Fibroblast of lung (primary cell): ENCODE measurements around the gene ENO3. TPM values are rescaled to one million over a fixed set of nuclear protein-coding genes. Genes with fewer than 3 reads are reported as not detected.
A peak's percentile ranks its signal among the peaks of the same experiment; 100 is the strongest.

Experiments
- DNase-seq, 2 donors: peaks; one replicate each; pipeline versions ENCODE4 v3.0.0 to v3.0.0-alpha.2; 2010; ENCODE audit warnings: low read depth in 2 of 2
- H2AFZ ChIP-seq: 2 replicates; pipeline ENCODE4 v1.5.1; 2012; ENCODE audit warnings: low read length, control low read depth, inconsistent platforms
- H3K27ac ChIP-seq: 2 replicates; pipeline ENCODE4 v1.5.1; 2011; ENCODE audit warnings: low read length, control low read depth; ENCODE audit not compliant: insufficient read depth
- H3K27me3 ChIP-seq: 2 replicates; pipeline ENCODE4 v1.5.1; 2011; ENCODE audit warnings: mild to moderate bottlenecking, low read length; ENCODE audit not compliant: control insufficient read depth, insufficient read depth
- H3K36me3 ChIP-seq: 2 replicates; pipeline ENCODE4 v1.5.1; 2011; ENCODE audit warnings: low read length; ENCODE audit not compliant: control insufficient read depth, insufficient read depth
- H3K4me1 ChIP-seq: 2 replicates; pipeline ENCODE4 v1.5.1; 2011; ENCODE audit warnings: low read length; ENCODE audit not compliant: control insufficient read depth, insufficient read depth; ENCODE audit errors: extremely low read depth
- H3K4me2 ChIP-seq: 2 replicates; pipeline ENCODE4 v1.5.1; 2011; ENCODE audit warnings: low read length, control low read depth; ENCODE audit not compliant: insufficient read depth; ENCODE audit errors: extremely low read depth
- H3K4me3 ChIP-seq, 4 experiments: fragments of 200-600 bp in 1 of 4; sonication (generic) in 1 of 4; replicated peaks in 1 of 4; 2 replicates each; pipeline ENCODE4 v1.5.1; 2011 to 2016; ENCODE audit warnings: low read length in 4 of 4, low read depth in 3 of 4, mild to moderate bottlenecking in 3 of 4, control low read depth in 2 of 4, inconsistent platforms in 1 of 4, mixed read lengths in 1 of 4; ENCODE audit not compliant: insufficient read depth in 1 of 4; ENCODE audit errors: control extremely low read depth in 1 of 4
- H3K79me2 ChIP-seq: 2 replicates; pipeline ENCODE4 v1.5.1; 2012; ENCODE audit warnings: mild to moderate bottlenecking, low read length, inconsistent platforms; ENCODE audit not compliant: control insufficient read depth, insufficient read depth
- H3K9ac ChIP-seq: 2 replicates; pipeline ENCODE4 v1.5.1; 2011; ENCODE audit warnings: mild to moderate bottlenecking, low read length, control low read depth; ENCODE audit not compliant: insufficient read depth
- H3K9me3 ChIP-seq: 2 replicates; pipeline ENCODE4 v1.5.1; 2012; ENCODE audit warnings: low read depth, low read length; ENCODE audit not compliant: control insufficient read depth, insufficient read depth
- H4K20me1 ChIP-seq: 2 replicates; pipeline ENCODE4 v1.5.1; 2011; ENCODE audit warnings: low read length; ENCODE audit not compliant: control insufficient read depth, insufficient read depth; ENCODE audit errors: extremely low read depth
- EZH2 ChIP-seq: IDR thresholded peaks from 2 replicates; pipeline ENCODE4 v1.5.1; 2012; ENCODE audit warnings: low read length, control low read depth, mild to moderate bottlenecking; ENCODE audit errors: missing control alignments
- polyA minus RNA-seq: library from RNA; depleted of rRNA, polyadenylated mRNA; stranded (reverse); fragments of >200 nt; gene quantifications from 2 replicates; pipeline ENCODE4 v1.2.3, GENCODE V29; 2011; ENCODE audit warnings: low replicate concordance
- polyA plus RNA-seq, 2 donors: library from polyadenylated mRNA; depleted of rRNA in 1 of 2; stranded (reverse) in 1 of 2; unstranded in 1 of 2; fragments of >200 nt; gene quantifications; 2 replicates each; pipeline ENCODE4 v1.2.1, GENCODE V29; 2011 to 2012; ENCODE audit warnings: missing spikeins in 1 of 2
- total RNA-seq: library from RNA; depleted of rRNA; stranded (reverse); fragments of >200 nt; gene quantifications from 2 replicates; pipeline ENCODE4 v1.2.1, GENCODE V29; 2014
- TF ChIP-seq, protein P1 (sequence below), 2 donors: IDR thresholded peaks in 1 of 2; conservative IDR thresholded peaks in 1 of 2; 1 replicate in 1 of 2; 2 replicates in 1 of 2; pipeline ENCODE4 v1.5.1; 2011 to 2012; ENCODE audit warnings: low read length in 2 of 2, control low read depth in 1 of 2, inconsistent platforms in 1 of 2, low read depth in 1 of 2, mild to moderate bottlenecking in 1 of 2

ENO3 gene
- total RNA-seq (1.8 and 4.3 TPM in 2 replicates), polyA plus RNA-seq (2.0 and 2.3 TPM in 2 replicates), polyA minus RNA-seq (2.3 TPM in 1 of 2 replicates, not detected in the other)
- 3.4 and 3.8 TPM in 2 replicates for polyA plus RNA-seq (2012)

DNA sequence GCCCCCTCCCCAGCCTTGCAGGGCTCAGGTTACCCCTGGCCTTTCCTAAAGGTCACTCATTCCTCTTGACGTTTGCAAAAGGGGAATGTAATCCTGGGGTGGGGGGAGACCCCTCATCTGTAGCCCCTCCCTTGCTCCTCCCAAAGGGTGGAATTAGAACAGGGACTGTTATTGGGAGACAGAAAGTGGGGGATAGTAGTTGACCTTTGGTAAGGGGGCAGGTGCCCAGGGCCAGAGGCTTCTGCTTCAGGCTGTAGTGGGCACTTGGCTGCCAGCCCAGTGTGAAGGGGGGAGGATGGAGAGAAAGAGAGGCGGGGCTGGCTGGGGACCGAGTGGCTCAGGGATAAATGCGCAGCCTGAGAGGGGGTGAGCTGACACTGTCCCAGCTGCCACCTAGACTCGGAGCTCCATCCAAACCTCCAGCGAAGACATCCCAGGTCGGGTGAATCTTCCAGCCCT lies at the start of gene ENO3:
Gene ENO3, plus strand, starts transcription at position 374 of the 459 bp plus-strand sequence. CDS start 711 bp downstream, outside the sequence.
- TF ChIP-seq EZH2 = no peak
- TF ChIP-seq, protein P1, sequence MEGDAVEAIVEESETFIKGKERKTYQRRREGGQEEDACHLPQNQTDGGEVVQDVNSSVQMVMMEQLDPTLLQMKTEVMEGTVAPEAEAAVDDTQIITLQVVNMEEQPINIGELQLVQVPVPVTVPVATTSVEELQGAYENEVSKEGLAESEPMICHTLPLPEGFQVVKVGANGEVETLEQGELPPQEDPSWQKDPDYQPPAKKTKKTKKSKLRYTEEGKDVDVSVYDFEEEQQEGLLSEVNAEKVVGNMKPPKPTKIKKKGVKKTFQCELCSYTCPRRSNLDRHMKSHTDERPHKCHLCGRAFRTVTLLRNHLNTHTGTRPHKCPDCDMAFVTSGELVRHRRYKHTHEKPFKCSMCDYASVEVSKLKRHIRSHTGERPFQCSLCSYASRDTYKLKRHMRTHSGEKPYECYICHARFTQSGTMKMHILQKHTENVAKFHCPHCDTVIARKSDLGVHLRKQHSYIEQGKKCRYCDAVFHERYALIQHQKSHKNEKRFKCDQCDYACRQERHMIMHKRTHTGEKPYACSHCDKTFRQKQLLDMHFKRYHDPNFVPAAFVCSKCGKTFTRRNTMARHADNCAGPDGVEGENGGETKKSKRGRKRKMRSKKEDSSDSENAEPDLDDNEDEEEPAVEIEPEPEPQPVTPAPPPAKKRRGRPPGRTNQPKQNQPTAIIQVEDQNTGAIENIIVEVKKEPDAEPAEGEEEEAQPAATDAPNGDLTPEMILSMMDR (conservative IDR thresholded peaks at IDR 0.05 in 1 of 2, IDR thresholded peaks at IDR 0.05 in 1 of 2; ENCODE audit: low read depth in 1 of 2, low read length in 2 of 2) = no peak
- Histone ChIP-seq H4K20me1 (peaks cover 2% of the 10 kb centered on the region), H3K27me3 (no peaks in the 10 kb centered on the region), H3K4me2 (peak within 1 kb of the TSS; percentile 66), H3K9ac (peak within 1 kb of the TSS; percentile 58), H2AFZ (peak within 1 kb of the TSS; percentile 19), H3K9me3 (no peaks in the 10 kb centered on the region), H3K4me3 (peak within 1 kb of the TSS; percentile 9 to 52 (median 30)), H3K36me3 (peaks cover 6% of the 10 kb centered on the region), H3K4me1 (peaks cover 15% of the 10 kb centered on the region), H3K79me2 (peaks cover 25% of the 10 kb centered on the region), H3K27ac (peak within 1 kb of the TSS; percentile 80)
- DNase-seq = no peak

DNA sequence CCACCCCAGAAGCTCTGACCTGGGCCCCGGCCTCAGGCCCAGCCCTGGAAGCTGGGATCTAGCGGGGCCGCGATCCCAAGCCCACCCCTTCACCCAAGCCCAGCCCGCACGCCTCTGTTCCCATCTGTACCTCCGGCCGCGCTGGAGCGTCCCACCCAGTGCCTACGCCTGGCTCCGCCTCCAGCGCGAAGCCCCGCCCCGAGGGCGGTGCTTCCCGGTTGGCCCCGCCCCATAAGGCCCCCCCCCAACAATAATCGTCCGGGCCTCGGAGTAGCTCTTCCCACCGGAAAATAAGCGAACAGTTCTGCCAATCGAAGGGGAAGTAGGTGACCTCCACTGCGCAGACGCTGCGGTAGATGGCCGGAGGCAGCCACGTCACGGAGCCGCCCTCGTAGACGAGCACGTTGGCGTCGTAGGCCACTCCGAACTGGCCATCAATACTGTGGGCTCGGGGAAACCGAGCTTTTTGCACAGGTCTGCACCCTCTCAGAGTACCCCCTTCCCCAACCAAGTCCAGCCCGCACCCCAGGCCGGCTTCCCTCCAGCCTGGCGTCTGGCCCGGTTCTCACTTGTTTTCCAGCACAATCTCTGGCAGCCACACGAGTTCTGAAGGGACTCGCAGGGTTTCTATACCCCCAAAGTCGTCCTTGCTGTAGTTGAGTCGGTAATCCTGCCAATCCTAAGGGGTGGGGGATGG lies 49.1 kb upstream of the ENO3 start:
- Histone ChIP-seq H3K4me2 (no peak overlapping the region), H4K20me1 (no peaks in the 10 kb centered on the region), H3K27me3 (peaks cover 2% of the 10 kb centered on the region), H2AFZ (no peak overlapping the region), H3K9me3 (no peaks in the 10 kb centered on the region), H3K9ac (no peak overlapping the region), H3K4me1 (peaks cover 4% of the 10 kb centered on the region), H3K27ac (no peak overlapping the region), H3K36me3 (peaks cover 5% of the 10 kb centered on the region), H3K79me2 (no peaks in the 10 kb centered on the region), H3K4me3 (no peak overlapping the region)
- DNase-seq = peak in 1 of 2 donors; percentile 18
- TF ChIP-seq, protein P1 (conservative IDR thresholded peaks at IDR 0.05 in 1 of 2, IDR thresholded peaks at IDR 0.05 in 1 of 2; ENCODE audit: low read depth in 1 of 2, low read length in 2 of 2) = no peak
- TF ChIP-seq EZH2 = no peak

DNA sequence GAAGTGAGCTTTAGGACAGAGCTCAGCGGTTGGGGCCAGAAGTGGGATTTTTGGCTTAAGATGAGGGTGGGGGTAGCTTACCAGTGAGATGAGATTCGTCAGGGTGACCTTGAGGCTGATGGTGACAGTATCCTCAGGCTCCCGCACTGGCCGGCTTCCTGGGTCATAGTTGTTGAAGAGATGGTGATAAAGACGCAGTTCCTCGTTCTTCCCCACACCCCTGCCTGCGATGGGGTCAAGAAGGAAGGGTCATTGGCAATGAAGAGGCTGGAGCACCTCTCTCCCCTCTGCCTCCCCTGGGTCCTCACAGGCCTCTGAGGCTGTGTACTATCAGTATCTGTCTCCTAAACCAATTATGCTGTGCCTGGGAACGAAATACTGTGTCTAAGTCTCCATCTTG lies 48.4 kb upstream of the ENO3 start:
- Histone ChIP-seq H3K27ac (no peak overlapping the region), H4K20me1 (no peaks in the 10 kb centered on the region), H3K9ac (no peak overlapping the region), H3K4me3 (no peak overlapping the region), H2AFZ (no peak overlapping the region), H3K4me1 (peaks cover 4% of the 10 kb centered on the region), H3K36me3 (peaks cover 2% of the 10 kb centered on the region), H3K4me2 (no peak overlapping the region), H3K79me2 (no peaks in the 10 kb centered on the region), H3K9me3 (no peaks in the 10 kb centered on the region), H3K27me3 (peaks cover 2% of the 10 kb centered on the region)
- TF ChIP-seq, protein P1 (conservative IDR thresholded peaks at IDR 0.05 in 1 of 2, IDR thresholded peaks at IDR 0.05 in 1 of 2; ENCODE audit: low read depth in 1 of 2, low read length in 2 of 2) = no peak
- no peak for TF ChIP-seq EZH2
- no peak for DNase-seq
